Hindlimb muscle (tissue), 1 donor: ENCODE measurements around the gene PBX3. TPM values are rescaled to one million over a fixed set of nuclear protein-coding genes. Genes with fewer than 3 reads are reported as not detected.

ENCODE experiments used
- DNase-seq: peaks from one replicate; pipeline ENCODE4 v3.0.0-alpha.2; 2013
- polyA plus RNA-seq: library from polyadenylated mRNA; unstranded; fragments of 120-200 nt; gene quantifications from one replicate; pipeline ENCODE4 v1.2.1, GENCODE V29; 2013; ENCODE audit not compliant: insufficient read length

The PBX3 gene
- polyA plus RNA-seq, 1 donor = 10.2 TPM

DNA sequence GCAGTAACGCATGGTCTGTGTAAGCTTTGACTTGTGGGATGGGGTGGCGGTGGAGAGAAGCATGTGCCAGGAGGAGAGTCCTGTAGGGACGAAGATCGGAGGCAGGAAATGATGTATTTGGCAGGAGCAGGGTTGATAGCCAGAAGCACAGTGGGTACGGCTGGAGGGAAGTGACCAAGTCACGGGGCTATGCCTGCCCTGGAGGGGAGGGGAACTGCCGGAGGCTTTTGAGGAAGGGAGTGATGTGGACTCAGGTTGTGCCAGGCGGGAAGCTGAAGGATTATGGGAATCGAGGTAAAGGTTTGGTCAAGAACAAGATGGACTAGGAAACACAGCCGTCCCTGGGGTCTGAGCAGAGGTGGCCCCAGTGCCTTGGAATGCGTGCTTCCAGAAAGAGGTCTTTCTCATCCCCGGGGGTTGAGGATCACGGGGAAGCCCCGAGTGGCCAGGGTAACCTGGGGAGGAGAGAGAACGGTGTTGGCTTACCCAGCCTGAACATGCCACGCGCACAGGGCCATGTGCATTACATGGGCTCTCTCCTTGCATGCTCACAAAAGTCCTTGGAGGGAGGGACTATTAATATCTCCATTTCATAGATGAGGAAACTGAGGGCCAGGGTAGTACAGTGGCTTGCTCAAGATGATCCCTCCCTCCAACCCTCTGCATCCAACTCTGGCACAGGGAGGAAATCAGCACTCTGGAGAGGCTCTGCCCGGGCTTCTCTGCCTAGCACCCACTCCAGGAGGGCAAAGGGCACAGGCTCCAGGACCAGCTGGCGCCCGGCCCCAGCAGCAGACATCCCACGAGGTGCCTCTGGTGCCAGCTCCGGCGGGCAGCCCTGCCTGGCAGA lies 253.8 kb downstream of the PBX3 start:
- DNase-seq = no peak

DNA sequence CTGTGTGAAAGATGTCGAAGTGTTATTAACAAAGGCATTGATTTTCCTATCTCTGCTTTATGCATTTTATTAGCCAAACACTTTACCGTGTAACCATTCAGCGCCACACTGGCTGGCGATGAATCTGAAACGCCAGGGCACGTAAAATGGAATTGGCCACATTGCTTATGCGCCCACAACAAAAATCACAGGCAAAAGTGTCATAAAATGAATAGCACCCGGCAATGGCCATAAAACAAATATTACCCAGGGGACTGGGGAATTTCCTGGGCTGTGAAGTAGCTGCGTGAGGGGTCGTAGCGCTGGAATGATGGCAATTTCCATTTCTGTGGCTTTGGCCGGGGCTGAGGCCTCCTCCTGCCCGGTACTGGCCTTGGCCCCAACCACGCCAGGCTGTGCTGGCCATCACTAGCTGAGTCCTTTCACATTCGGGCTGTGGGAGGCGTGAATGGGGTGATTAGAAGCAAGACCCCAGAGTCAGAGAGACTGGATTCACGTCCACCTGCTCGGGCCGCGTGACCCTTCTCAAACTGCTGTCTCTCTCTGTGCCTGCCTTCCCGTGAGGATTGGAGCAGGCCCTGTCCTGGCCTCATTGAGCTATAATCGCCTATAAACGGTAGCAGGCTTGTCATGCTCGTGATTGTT lies 254.5 kb downstream of the PBX3 start:
- no peak for DNase-seq

DNA sequence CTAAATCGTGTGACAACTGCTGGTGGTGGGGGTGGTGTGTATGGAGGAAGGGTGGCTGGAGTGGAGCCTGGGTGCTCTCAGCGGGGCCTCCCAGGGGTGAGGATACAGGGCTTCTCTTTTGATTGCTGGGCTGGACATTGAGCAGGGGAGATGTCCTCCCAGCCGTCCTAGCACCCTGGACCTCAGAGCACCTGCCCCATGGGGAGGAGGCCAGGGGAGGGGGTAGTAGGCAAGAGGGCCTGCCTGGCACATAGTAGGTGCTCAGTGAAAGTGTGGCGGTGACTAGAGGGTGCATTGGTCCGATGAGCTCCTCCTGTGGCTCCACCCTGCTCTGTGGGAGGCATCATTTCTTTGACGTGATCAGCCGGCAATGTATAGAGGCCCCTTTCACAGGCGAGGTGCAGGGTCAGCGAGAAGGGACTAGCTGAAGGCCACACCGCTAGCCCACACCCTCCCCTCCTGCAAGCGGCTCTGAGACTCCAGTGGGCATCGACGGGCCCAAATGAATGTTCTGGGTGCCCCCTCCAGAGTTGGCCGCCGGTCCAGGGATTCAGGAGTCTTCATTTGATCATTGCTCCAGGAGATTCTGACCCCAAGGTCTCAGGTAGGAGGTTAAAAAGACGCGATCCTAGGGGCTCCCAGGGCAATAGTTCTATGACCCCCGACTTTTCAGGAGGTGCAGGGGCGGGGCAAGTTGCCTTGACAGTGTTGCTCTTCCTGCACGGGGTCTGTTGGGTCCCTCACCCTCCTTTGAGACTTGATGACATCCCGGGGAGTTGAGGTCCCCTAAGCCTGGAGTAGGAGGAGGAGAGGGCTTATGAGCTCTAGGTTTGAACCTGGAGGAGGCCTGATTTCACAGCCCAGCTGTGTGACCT lies 255.5 kb downstream of the PBX3 start:
- no peak for DNase-seq

DNA sequence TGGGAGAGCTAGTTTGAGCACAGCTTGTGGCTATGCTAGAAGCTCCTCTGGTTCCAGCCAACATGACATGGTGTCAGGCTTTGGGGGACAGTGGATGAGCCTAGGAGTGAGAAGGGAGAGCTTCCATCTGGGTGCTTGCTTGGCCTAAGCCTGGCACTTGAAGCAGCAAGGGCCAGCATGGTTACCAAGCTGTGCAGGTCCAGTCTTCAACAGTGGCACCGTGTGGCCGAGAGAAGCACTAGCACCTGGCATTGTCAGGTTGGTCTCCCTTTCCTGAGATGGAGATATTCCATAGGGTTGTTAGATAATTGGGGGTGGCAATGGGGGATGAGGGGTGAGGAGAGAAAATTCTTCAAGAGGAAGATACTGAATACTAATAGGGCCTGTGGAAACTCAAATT lies 261.9 kb downstream of the PBX3 start:
- no peak for DNase-seq

DNA sequence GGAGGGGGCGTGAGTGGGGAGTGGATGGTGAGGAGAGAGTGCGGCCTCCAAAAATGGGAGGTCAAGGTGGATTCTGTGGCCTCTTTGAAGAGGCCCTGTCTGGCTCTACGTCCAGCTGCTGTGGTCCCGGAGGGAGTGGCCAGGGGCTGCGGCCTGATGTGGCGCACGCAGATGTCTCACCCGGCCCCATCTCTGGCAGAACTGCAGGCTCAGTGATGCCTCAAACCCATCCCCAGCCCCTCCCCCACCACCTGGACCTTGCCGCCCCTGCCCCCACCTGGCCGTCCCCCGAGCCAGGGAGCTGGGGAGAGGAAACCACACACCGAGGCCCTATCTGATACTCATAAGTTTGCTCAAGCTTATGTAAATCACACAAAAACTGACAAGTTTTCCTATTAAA lies 267.6 kb downstream of the PBX3 start:
- no peak for DNase-seq

DNA sequence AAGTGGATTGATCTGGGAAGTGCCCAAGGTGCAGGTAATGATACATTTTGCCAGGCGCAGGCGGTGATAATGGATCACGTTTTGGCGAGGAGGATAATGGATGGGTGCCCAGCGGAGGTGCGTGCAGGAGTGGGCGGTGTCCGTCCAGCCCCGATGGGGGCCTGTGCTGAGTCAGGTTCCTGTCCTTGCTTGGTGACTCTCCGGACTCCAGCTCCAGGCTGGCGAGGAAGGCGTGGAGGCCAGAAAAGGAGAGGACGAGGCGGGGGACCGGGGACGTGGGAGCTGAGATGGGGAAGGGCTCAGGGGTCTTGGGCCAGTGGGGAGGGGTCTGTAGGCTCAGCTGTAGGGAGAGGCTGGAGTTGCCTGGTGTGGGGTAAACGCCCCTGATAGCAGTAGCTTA lies 268.3 kb downstream of the PBX3 start:
- no peak for DNase-seq

DNA sequence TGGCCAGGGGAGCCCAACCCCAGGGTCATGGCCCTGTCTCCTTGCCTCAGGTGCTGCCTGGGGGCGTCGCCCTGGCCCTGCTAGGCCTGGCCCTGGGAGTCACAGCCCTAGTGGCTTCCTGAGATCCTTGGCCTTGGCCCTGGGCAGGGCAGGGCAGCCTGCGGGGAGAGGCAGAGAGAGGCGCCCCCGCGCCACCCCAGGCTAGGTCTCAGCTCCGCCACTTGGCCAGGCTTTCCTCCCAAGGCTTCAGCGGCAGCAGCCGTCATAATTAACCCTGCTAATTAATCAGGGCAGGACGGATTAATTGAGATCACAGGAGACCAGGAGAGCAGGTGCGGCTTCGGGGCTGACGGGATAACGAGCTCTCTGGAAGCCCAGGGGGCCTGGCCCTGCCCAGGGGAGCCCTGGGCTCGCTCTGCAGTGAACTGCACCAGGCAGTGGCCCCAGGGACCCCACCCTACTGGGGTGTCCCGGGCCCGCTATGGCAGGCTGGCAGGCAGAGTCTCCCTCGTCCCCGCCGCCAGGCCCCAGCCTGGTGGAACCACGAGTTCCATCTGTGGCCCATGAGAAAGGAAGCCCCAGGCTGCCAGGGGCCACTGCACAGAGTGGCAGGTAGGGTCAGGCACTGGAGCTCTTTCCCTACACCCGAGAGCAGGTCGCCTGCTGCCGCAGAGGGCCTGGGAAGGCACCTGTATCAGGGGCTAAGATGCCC lies 269.6 kb downstream of the PBX3 start:
- DNase-seq = no peak

Other genes with a start within 250 kb of the PBX3 start
- 60.6 TPM for gene MAPKAP1, start 40.2 kb upstream of the PBX3 start, polyA plus RNA-seq